ENCODE measurements around the gene ACR. TPM values are rescaled to one million over a fixed set of nuclear protein-coding genes. Genes with fewer than 3 reads are reported as not detected.

ACR gene
- total and polyA plus RNA-seq, 10 of the 15 experiments (the other 5 are each of a cell fraction or from before 2014, with no cell fraction given), result not detected

GRCh38 chr22:50712341-50713007 is 25.5 kb upstream of the ACR start:
- ATAC-seq (no peak), DNase-seq (ENCODE audit: low read depth, low spot score) (no peak), FAIRE-seq (no peak)
- ChIA-PET CTCF (no interaction called here), RAD21 (ENCODE audit: unreplicated experiment) (no interaction called here), POLR2A (no interaction called here), SMC1A (ENCODE audit: uncharacterized antibody, unreplicated experiment) (no interaction called here)
- H3K36me3 ChIP-seq (ENCODE audit: control insufficient read depth in 2 of 2, insufficient read depth in 2 of 2, low read length in 1 of 2), result no peaks in the 10 kb centered on the region
- no peak overlapping the region for H3K27ac ChIP-seq (ENCODE audit: control insufficient read depth, insufficient read depth)
- in situ Hi-C loops (cut with MboI), result no loop called here
- no peaks in the 10 kb centered on the region for H4K20me1 ChIP-seq (ENCODE audit: control insufficient read depth, insufficient read depth)
- no peaks in the 10 kb centered on the region for H3K9me3 ChIP-seq (replicated peaks; ENCODE audit: control insufficient read depth, insufficient read depth, low read length)
- no peaks in the 10 kb centered on the region for H3K79me2 ChIP-seq (ENCODE audit: control insufficient read depth, insufficient read depth, low read length)
- no TSS peak for BruUV-seq (replicated peaks)
- WGBS (ENCODE audit: insufficient coverage, insufficient replicate concordance, low lambda C conversion rate, missing lambda C conversion rate), result 19% methylated on average over 9 of the region's 9 CpGs
- no peak overlapping the region for H3K4me3 ChIP-seq
- no peak overlapping the region for H3K9ac ChIP-seq (ENCODE audit: control insufficient read depth, insufficient read depth, low read length)
- no peaks in the 10 kb centered on the region for H3K4me1 ChIP-seq (ENCODE audit: control insufficient read depth, insufficient read depth, low read length)
- intact Hi-C loops (cut with micrococcal nuclease; ENCODE audit: unreplicated experiment), result no loop called here
- peaks cover 0 to 6% of the 10 kb centered on the region in 2 experiments; a peak in 2 of 4 replicates for H3K27me3 ChIP-seq (replicated peaks in 1 of 2; ENCODE audit: control insufficient read depth in 2 of 2, insufficient read depth in 2 of 2, low read length in 1 of 2)
- H2AFZ ChIP-seq (ENCODE audit: control insufficient read depth, low read depth, low read length), result no peak overlapping the region
- H3K4me2 ChIP-seq (ENCODE audit: control insufficient read depth, insufficient read depth), result no peak overlapping the region
- no peak for TF ChIP-seq PRDM15 (CRISPR knock-in tag; IDR thresholded peaks at IDR 0.05)
- no peak for TF ChIP-seq JUND (IDR thresholded peaks at IDR 0.05; ENCODE audit: low read depth, low read length)
- TF ChIP-seq SMAD1 (IDR thresholded peaks at IDR 0.05; ENCODE audit: low read depth, partially characterized antibody), result no peak
- TF ChIP-seq, protein P1, sequence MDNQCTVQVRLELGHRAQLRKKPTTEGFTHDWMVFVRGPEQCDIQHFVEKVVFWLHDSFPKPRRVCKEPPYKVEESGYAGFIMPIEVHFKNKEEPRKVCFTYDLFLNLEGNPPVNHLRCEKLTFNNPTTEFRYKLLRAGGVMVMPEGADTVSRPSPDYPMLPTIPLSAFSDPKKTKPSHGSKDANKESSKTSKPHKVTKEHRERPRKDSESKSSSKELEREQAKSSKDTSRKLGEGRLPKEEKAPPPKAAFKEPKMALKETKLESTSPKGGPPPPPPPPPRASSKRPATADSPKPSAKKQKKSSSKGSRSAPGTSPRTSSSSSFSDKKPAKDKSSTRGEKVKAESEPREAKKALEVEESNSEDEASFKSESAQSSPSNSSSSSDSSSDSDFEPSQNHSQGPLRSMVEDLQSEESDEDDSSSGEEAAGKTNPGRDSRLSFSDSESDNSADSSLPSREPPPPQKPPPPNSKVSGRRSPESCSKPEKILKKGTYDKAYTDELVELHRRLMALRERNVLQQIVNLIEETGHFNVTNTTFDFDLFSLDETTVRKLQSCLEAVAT (IDR thresholded peaks at IDR 0.05), result no peak
- TF ChIP-seq TCF3 (IDR thresholded peaks at IDR 0.05; ENCODE audit: borderline replicate concordance, insufficient read depth, low read depth, low read length), result no peak
- TF ChIP-seq POU2F2 (IDR thresholded peaks at IDR 0.05; ENCODE audit: borderline replicate concordance, low read depth, low read length), result no peak
- TF ChIP-seq PAX8 (IDR thresholded peaks at IDR 0.05), result no peak
- TF ChIP-seq CTCF (IDR thresholded peaks at IDR 0.05 in 2 of 3, conservative IDR thresholded peaks at IDR 0.05 in 1 of 3; ENCODE audit: control insufficient read depth in 2 of 3, extremely low read depth in 1 of 3, insufficient read depth in 1 of 3, low read depth in 3 of 3, low read length in 3 of 3), result no peak
- TF ChIP-seq IKZF2 (IDR thresholded peaks at IDR 0.05), result no peak
- TF ChIP-seq, protein P2, sequence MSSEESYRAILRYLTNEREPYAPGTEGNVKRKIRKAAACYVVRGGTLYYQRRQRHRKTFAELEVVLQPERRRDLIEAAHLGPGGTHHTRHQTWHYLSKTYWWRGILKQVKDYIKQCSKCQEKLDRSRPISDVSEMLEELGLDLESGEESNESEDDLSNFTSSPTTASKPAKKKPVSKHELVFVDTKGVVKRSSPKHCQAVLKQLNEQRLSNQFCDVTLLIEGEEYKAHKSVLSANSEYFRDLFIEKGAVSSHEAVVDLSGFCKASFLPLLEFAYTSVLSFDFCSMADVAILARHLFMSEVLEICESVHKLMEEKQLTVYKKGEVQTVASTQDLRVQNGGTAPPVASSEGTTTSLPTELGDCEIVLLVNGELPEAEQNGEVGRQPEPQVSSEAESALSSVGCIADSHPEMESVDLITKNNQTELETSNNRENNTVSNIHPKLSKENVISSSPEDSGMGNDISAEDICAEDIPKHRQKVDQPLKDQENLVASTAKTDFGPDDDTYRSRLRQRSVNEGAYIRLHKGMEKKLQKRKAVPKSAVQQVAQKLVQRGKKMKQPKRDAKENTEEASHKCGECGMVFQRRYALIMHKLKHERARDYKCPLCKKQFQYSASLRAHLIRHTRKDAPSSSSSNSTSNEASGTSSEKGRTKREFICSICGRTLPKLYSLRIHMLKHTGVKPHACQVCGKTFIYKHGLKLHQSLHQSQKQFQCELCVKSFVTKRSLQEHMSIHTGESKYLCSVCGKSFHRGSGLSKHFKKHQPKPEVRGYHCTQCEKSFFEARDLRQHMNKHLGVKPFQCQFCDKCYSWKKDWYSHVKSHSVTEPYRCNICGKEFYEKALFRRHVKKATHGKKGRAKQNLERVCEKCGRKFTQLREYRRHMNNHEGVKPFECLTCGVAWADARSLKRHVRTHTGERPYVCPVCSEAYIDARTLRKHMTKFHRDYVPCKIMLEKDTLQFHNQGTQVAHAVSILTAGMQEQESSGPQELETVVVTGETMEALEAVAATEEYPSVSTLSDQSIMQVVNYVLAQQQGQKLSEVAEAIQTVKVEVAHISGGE (CRISPR knock-in tag; IDR thresholded peaks at IDR 0.05), result no peak
- no peak for TF ChIP-seq KDM1A (IDR thresholded peaks at IDR 0.05; ENCODE audit: borderline replicate concordance)
